Body of pancreas (tissue), 4 donors: ENCODE measurements around the gene GRID1. TPM values are rescaled to one million over a fixed set of nuclear protein-coding genes. Genes with fewer than 3 reads are reported as not detected.
A peak's percentile ranks its signal among the peaks of the same experiment; 100 is the strongest.

Source experiments
- ATAC-seq: fragments of 150-250 bp; one replicate; pipeline ENCODE4 v1.9.1; 2016
- DNase-seq, 4 donors: peaks; one replicate each; pipeline ENCODE4 v3.0.0-alpha.2; 2019
- H3K27ac ChIP-seq, 4 donors: fragments of 200-600 bp; sonication (generic); 1 replicate in 3 of 4; 2 replicates in 1 of 4; pipeline versions ENCODE4 v1.5.1 to v1.6.1; 2016 to 2019; ENCODE audit warnings: mild to moderate bottlenecking in 1 of 4, mixed read lengths in 1 of 4, moderate library complexity in 1 of 4
- H3K27me3 ChIP-seq, 2 donors: fragments of 200-600 bp; sonication (generic); one replicate each; pipeline ENCODE4 v1.6.0; 2016; ENCODE audit warnings: mild to moderate bottlenecking in 1 of 2
- H3K36me3 ChIP-seq, 2 donors: fragments of 200-600 bp; sonication (generic); replicated peaks in 1 of 2; 2 replicates each; pipeline ENCODE4 v1.5.1; 2016; ENCODE audit warnings: low read depth in 2 of 2; ENCODE audit not compliant: insufficient read depth in 1 of 2
- H3K4me1 ChIP-seq: fragments of 200-600 bp; sonication (generic); one replicate; pipeline ENCODE4 v1.6.0; 2016
- H3K4me3 ChIP-seq, 2 donors: fragments of 200-600 bp; sonication (generic); 1 replicate in 1 of 2; 2 replicates in 1 of 2; pipeline ENCODE4 v1.5.1; 2016 to 2019
- H3K9me3 ChIP-seq, 3 donors: fragments of 200-600 bp; sonication (generic); 1 replicate in 2 of 3; 2 replicates in 1 of 3; pipeline ENCODE4 v1.5.1; 2016
- CTCF ChIP-seq, 7 experiments: fragments of 450-650 bp in 4 of 7; fragments of 200-600 bp in 3 of 7; sonication (generic) in 3 of 7; IDR thresholded peaks; one replicate each; pipeline ENCODE4 v1.5.1; 2016 to 2019; ENCODE audit warnings: antibody characterized with exemption in 7 of 7
- POLR2A ChIP-seq, 3 donors: fragments of 450-650 bp; IDR thresholded peaks; one replicate each; pipeline ENCODE4 v1.6.1; 2016; ENCODE audit warnings: antibody characterized with exemption in 3 of 3, mild to moderate bottlenecking in 2 of 3
- WGBS, 2 donors: methylation state at CpG; one replicate each; pipeline ENCODE4 v1.1.5; 2017; 5-methylcytosine and 5-hydroxymethylcytosine counted together
- intact Hi-C: fragments of 100-400 bp; cut with DNase I; formaldehyde crosslinking; loops from one replicate; pipeline ENCODE4 v1.15.1; 2023
- total RNA-seq, 2 donors: library from RNA; depleted of rRNA; stranded (reverse); fragments of >200 nt; gene quantifications; one replicate each; pipeline ENCODE4 v1.1.0, GENCODE V29; 2016

GRID1 gene
- total RNA-seq, 2 donors from 2014 or later, result 1.0 to 1.6 TPM

- Histone ChIP-seq H3K36me3 (no peaks in the 10 kb centered on the region), H3K27ac (no peak overlapping the region), H3K4me3 (no peak overlapping the region), H3K9me3 (no peaks in the 10 kb centered on the region), H3K27me3 (peaks cover 0 to 13% of the 10 kb centered on the region in 2 donors), H3K4me1 (peaks cover 29% of the 10 kb centered on the region)
- WGBS, 2 donors, result 88 to 89% methylated on average over 5 of the region's 5 CpGs
- no peak for TF ChIP-seq POLR2A (IDR thresholded peaks at IDR 0.05)
- TF ChIP-seq CTCF (IDR thresholded peaks at IDR 0.05), result no peak
- no peak for ATAC-seq
- DNase-seq, result peak in 1 of 4 donors; percentile 11
- intact Hi-C loops, result no loop called here
Observed at GRCh38 chr10:86361156-86362128, 5.2 kb downstream of the GRID1 start.

- no peak overlapping the region for H3K27ac ChIP-seq
- intact Hi-C loops, result no loop called here
- WGBS, 2 donors, result 79 to 83% methylated on average over 5 of the region's 5 CpGs
Observed at GRCh38 chr10:86360657-86361056, 5.9 kb downstream of the GRID1 start.

GRCh38 chr10:86359954-86360353, 6.6 kb downstream of the GRID1 start:
- no peak for DNase-seq
- ATAC-seq, result no peak
- Histone ChIP-seq H3K36me3 (no peaks in the 10 kb centered on the region), H3K4me3 (no peak overlapping the region), H3K27me3 (peaks cover 0 to 3% of the 10 kb centered on the region in 2 donors), H3K4me1 (peaks cover 17% of the 10 kb centered on the region), H3K27ac (no peak overlapping the region), H3K9me3 (no peaks in the 10 kb centered on the region)
- WGBS, 2 donors, result 48 to 51% methylated on average over 1 of the region's 1 CpG
- TF ChIP-seq POLR2A (IDR thresholded peaks at IDR 0.05) (no peak), CTCF (IDR thresholded peaks at IDR 0.05) (no peak)
- intact Hi-C loops, result no loop called here

More at GRCh38 chr10:86360657-86361056, 5.9 kb downstream of the GRID1 start:
- no peaks in the 10 kb centered on the region for H3K36me3 ChIP-seq
- peaks cover 24% of the 10 kb centered on the region for H3K4me1 ChIP-seq
- ATAC-seq (no peak), DNase-seq (peak in 1 of 4 donors; percentile 5)
- no peak overlapping the region for H3K4me3 ChIP-seq
- TF ChIP-seq POLR2A (IDR thresholded peaks at IDR 0.05), result no peak
- TF ChIP-seq CTCF (IDR thresholded peaks at IDR 0.05), result no peak
- peaks cover 0 to 10% of the 10 kb centered on the region in 2 donors for H3K27me3 ChIP-seq
- H3K9me3 ChIP-seq, result no peaks in the 10 kb centered on the region

- Histone ChIP-seq H3K27ac (no peak overlapping the region), H3K36me3 (no peaks in the 10 kb centered on the region), H3K4me1 (peaks cover 11% of the 10 kb centered on the region), H3K4me3 (no peak overlapping the region), H3K27me3 (no peaks in the 10 kb centered on the region), H3K9me3 (no peaks in the 10 kb centered on the region)
- WGBS, 2 donors, result 87 to 96% methylated on average over 7 of the region's 7 CpGs
- peak in 1 of 4 donors; percentile 2 for DNase-seq
- no peak for ATAC-seq
- intact Hi-C loops, result no loop called here
- TF ChIP-seq POLR2A (IDR thresholded peaks at IDR 0.05), result no peak
- no peak for TF ChIP-seq CTCF (IDR thresholded peaks at IDR 0.05)
Observed at GRCh38 chr10:86359111-86359510, 7.5 kb downstream of the GRID1 start.
